CD4-positive, CD25-positive, alpha-beta regulatory T cell (primary cell): ENCODE results near the gene GOLGA1. TPM values are rescaled to one million over a fixed set of nuclear protein-coding genes. Genes with fewer than 3 reads are reported as not detected.
"Not testable (repeated sequence)": the region's sequence is repeated elsewhere in the genome, so short reads cannot be mapped to it uniquely, and the experiment has no call there.

ENCODE experiments used
- ATAC-seq, 2 donors: fragments of 150-1000 bp; cut with Tn5 transposase; one replicate each; pipeline ENCODE4 v1.10.0; 2021; ENCODE audit warnings: low read depth in 2 of 2, moderate number of reproducible peaks in 2 of 2, moderate library complexity in 1 of 2
- DNase-seq, 3 donors: peaks; one replicate each; pipeline versions ENCODE4 v3.0.0 to v3.0.0-alpha.2; 2012 to 2022; ENCODE audit warnings: mixed read lengths in 1 of 3
- H3K27ac ChIP-seq: one replicate; pipeline ENCODE4 v1.7.0; 2013; ENCODE audit warnings: mild to moderate bottlenecking, low read length; ENCODE audit not compliant: insufficient read depth, poor library complexity, severe bottlenecking
- H3K27me3 ChIP-seq: one replicate; pipeline ENCODE4 v1.7.0; 2013; ENCODE audit warnings: low read length; ENCODE audit not compliant: control insufficient read depth, insufficient read depth
- H3K36me3 ChIP-seq: one replicate; pipeline ENCODE4 v1.7.0; 2013; ENCODE audit warnings: mild to moderate bottlenecking, low read length, moderate library complexity; ENCODE audit not compliant: control insufficient read depth, insufficient read depth
- H3K4me1 ChIP-seq: 2 replicates; pipeline ENCODE4 v1.7.0; 2013; ENCODE audit warnings: mild to moderate bottlenecking, low read length; ENCODE audit not compliant: insufficient read depth, control insufficient read depth, poor library complexity, severe bottlenecking
- H3K4me3 ChIP-seq: one replicate; pipeline ENCODE4 v1.7.0; 2013; ENCODE audit warnings: low read depth, mild to moderate bottlenecking, low read length, moderate library complexity
- H3K9me3 ChIP-seq, 2 experiments: 1 replicate in 1 of 2; 2 replicates in 1 of 2; pipeline ENCODE4 v1.7.0; 2013; ENCODE audit warnings: low read length in 2 of 2, mild to moderate bottlenecking in 1 of 2, moderate library complexity in 1 of 2; ENCODE audit not compliant: control insufficient read depth in 2 of 2
- H3K27ac Mint-ChIP-seq, 3 donors: one replicate each; pipeline ENCODE4 v1.8.0; 2020 to 2022; ENCODE audit warnings: mild to moderate bottlenecking in 3 of 3, mixed read lengths in 3 of 3, moderate library complexity in 2 of 3
- H3K27me3 Mint-ChIP-seq: one replicate; pipeline ENCODE4 v1.8.0; 2022; ENCODE audit warnings: mild to moderate bottlenecking, mixed read lengths
- H3K36me3 Mint-ChIP-seq: one replicate; pipeline ENCODE4 v1.8.0; 2020; ENCODE audit warnings: mixed read lengths
- H3K4me1 Mint-ChIP-seq, 4 donors: one replicate each; pipeline ENCODE4 v1.8.0; 2020 to 2022; ENCODE audit warnings: mixed read lengths in 4 of 4, mild to moderate bottlenecking in 1 of 4
- H3K4me3 Mint-ChIP-seq, 4 donors: one replicate each; pipeline ENCODE4 v1.8.0; 2020 to 2022; ENCODE audit warnings: mild to moderate bottlenecking in 4 of 4, mixed read lengths in 4 of 4, moderate library complexity in 3 of 4
- H3K9me3 Mint-ChIP-seq, 7 donors: one replicate each; pipeline ENCODE4 v1.8.0; 2020 to 2022; ENCODE audit warnings: mixed read lengths in 7 of 7, mild to moderate bottlenecking in 3 of 7, moderate library complexity in 2 of 7
- polyA plus RNA-seq, 4 donors: library from polyadenylated mRNA; unstranded; fragments of 300-500 nt; fragmentation: Illumina TruSeq; gene quantifications; one replicate each; pipeline ENCODE4 v1.2.3, GENCODE V29; 2021
- total RNA-seq: library from RNA; stranded (reverse); gene quantifications from one replicate; pipeline ENCODE4 v1.2.3, GENCODE V29; 2022

The GOLGA1 gene
- total and polyA plus RNA-seq, 5 donors from 2014 or later: 4.8 to 29.1 (median 6.4) TPM

DNA sequence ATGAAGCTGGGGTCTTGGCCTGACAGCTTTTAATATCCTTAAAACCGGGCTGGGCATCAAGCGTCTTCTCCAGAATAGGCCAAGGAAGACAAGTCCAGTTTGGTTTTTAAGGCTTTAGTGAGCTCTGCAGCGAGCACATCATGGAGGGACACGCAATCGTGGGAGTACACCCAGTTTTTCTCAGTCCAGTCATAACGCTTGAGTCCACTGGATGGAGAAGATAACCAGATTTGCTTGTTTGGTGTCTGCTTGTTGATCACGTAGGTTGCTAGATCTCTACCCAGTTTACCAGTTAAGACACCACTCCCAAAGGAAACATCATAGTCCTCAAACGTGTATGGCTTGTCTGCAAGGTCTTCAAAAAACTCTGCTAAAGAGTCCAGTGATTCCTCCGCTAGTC, 27.4 kb upstream of the GOLGA1 start:
- no peak for ATAC-seq
- H3K4me1 ChIP-seq: peaks cover 33% of the 10 kb centered on the region
- Mint-ChIP-seq H3K9me3 (peaks cover 0 to 6% (median 0%) of the 10 kb centered on the region in 7 donors), H3K36me3 (peaks cover 36% of the 10 kb centered on the region), H3K4me3 (no peak overlapping the region), H3K4me1 (peaks cover 20 to 44% (median 32%) of the 10 kb centered on the region in 4 donors), H3K27ac (peak overlapping the region in 2 of 3 donors; percentile 84 to 90), H3K27me3 (no peaks in the 10 kb centered on the region)
- H3K36me3 ChIP-seq: peaks cover 9% of the 10 kb centered on the region
- H3K27me3 ChIP-seq: no peaks in the 10 kb centered on the region
- no peak overlapping the region for H3K4me3 ChIP-seq
- no peaks in the 10 kb centered on the region for H3K9me3 ChIP-seq
- no peak overlapping the region for H3K27ac ChIP-seq
- no peak for DNase-seq

DNA sequence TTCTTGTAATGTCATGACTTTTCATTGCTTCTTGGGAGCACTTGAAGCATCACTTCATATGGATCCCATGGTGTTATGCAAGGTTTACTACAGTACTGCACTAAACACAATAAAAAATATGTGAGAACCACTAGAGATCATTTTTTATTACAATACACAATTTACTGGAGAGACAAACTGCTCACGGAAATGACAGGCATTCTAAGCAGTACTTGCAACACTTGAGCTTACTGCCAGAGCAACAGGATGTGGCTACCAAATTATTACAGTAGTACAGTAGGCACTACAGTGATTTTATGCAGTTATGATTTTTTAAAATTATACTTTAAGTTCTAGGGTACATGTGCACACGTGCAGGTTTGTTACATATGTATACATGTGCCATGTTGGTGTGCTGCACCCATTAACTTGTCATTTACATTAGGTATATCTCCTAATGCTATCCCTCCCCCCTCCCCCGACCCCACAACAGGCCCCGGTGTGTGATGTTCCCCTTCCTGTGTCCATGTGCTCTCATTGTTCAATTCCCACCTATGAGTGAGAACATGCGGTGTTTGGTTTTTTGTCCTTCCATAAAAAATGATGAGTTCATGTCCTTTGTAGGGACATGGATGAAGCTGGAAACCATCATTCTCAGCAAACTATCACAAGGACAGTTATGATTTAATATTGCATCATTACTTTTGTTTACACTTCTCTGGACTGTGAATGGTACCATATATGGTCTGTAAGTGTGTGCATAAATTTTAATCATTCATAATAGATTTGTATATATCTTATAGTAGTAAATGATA, 25.1 kb upstream of the GOLGA1 start:
- Histone ChIP-seq H3K4me1 (peaks cover 33% of the 10 kb centered on the region), H3K4me3 (peak overlapping the region; percentile 45), H3K27ac (peak overlapping the region; percentile 76)
- not testable (repeated sequence) for H3K27me3 ChIP-seq, H3K9me3 Mint-ChIP-seq, H3K36me3 ChIP-seq, H3K9me3 ChIP-seq, H3K27me3 Mint-ChIP-seq
- DNase-seq (peak in 2 of 3 donors; percentile 75 to 87), ATAC-seq (peak; percentile 100)
- Mint-ChIP-seq H3K36me3 (peaks cover 23% of the 10 kb centered on the region), H3K4me3 (peak overlapping the region; percentile 1 to 72 (median 48)), H3K27ac (peak overlapping the region; percentile 90 to 100 (median 93)), H3K4me1 (peaks cover 20 to 44% (median 30%) of the 10 kb centered on the region in 4 donors)

DNA sequence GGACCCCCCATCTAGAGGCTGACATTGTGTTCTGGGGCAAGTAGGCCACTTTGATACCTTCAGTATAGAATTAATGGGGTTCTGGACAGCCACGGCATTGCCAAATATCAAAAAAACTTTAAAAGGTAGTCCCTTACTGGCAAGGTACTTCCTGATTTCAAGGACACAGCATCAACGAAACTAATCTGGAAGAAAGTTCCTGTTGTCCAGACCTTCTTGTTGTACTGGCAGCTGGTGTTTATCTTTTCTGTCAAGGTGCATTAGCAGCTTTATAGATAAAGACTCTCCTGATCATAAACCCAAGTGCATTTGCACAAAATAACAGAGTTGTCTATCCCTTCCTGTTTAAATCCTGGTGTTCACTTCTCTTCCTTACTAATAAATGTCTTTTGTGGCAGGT, 23.7 kb upstream of the GOLGA1 start:
- Mint-ChIP-seq H3K27me3 (no peaks in the 10 kb centered on the region), H3K9me3 (peaks cover 0 to 6% (median 0%) of the 10 kb centered on the region in 7 donors), H3K4me3 (peak overlapping the region in 3 of 4 donors; percentile 2 to 61 (median 57)), H3K36me3 (peaks cover 19% of the 10 kb centered on the region), H3K27ac (peak overlapping the region; percentile 90 to 100 (median 93)), H3K4me1 (peaks cover 20 to 44% (median 30%) of the 10 kb centered on the region in 4 donors)
- peak overlapping the region; percentile 76 for H3K27ac ChIP-seq
- no peaks in the 10 kb centered on the region for H3K27me3 ChIP-seq
- DNase-seq (no peak), ATAC-seq (no peak)
- peaks cover 3% of the 10 kb centered on the region for H3K36me3 ChIP-seq
- H3K4me3 ChIP-seq: peak overlapping the region; percentile 21
- H3K4me1 ChIP-seq: peaks cover 33% of the 10 kb centered on the region
- H3K9me3 ChIP-seq: no peaks in the 10 kb centered on the region

DNA sequence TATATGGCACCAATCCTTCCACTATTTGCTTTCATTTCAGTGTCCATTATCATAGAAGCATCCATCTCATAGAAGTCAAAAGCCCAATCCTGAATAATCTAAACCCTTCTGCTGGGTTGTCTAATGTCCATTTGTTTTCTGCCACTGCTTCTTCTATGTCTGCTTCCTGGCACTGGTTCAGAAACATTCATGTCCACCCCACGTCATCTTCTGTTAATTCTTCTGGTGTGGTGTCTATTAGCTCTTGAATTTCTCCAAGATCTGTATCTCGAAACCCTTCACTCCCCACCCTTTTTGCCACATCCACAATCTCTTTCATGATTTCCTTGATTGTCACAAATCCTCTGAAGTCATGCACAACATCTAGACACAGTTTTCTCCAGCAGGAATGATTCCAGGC, 23.2 kb upstream of the GOLGA1 start:
- no peak for DNase-seq
- Mint-ChIP-seq H3K9me3 (peaks cover 0 to 6% (median 0%) of the 10 kb centered on the region in 7 donors), H3K27ac (peak overlapping the region; percentile 90 to 100 (median 93)), H3K36me3 (peaks cover 19% of the 10 kb centered on the region), H3K4me1 (peaks cover 20 to 44% (median 30%) of the 10 kb centered on the region in 4 donors), H3K27me3 (no peaks in the 10 kb centered on the region), H3K4me3 (peak overlapping the region; percentile 5 to 59 (median 42))
- Histone ChIP-seq H3K27ac (peak overlapping the region; percentile 76), H3K4me3 (no peak overlapping the region), H3K4me1 (peaks cover 33% of the 10 kb centered on the region), H3K36me3 (peaks cover 3% of the 10 kb centered on the region), H3K27me3 (no peaks in the 10 kb centered on the region), H3K9me3 (no peaks in the 10 kb centered on the region)
- ATAC-seq: no peak

DNA sequence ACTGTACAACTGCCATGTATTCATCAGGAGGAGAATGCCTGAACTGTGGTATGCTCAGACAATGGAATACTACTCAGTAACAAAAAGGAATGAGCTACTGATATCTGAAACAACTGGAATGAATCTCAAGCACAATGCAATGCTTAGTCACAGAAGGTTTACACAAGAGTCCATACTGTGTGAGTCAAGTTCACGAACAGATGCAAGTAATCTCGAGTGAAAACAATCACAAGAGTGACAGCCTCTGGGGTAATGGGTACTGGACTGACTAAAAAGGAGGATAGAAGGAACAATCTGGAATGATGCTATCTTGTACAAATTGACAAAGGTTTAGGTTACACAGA, 19.5 kb upstream of the GOLGA1 start:
- H3K36me3 ChIP-seq: no peaks in the 10 kb centered on the region
- ATAC-seq (no peak), DNase-seq (no peak)
- peaks cover 7% of the 10 kb centered on the region for H3K36me3 Mint-ChIP-seq
- no peak overlapping the region for H3K27ac ChIP-seq
- no peaks in the 10 kb centered on the region for H3K27me3 ChIP-seq
- peaks cover 13 to 18% (median 16%) of the 10 kb centered on the region in 4 donors for H3K4me1 Mint-ChIP-seq
- H3K9me3 ChIP-seq: no peaks in the 10 kb centered on the region
- H3K9me3 Mint-ChIP-seq: peaks cover 0 to 6% (median 0%) of the 10 kb centered on the region in 7 donors
- H3K4me1 ChIP-seq: peaks cover 18% of the 10 kb centered on the region
- H3K27me3 Mint-ChIP-seq: no peaks in the 10 kb centered on the region
- H3K27ac Mint-ChIP-seq: no peak overlapping the region
- no peak overlapping the region for H3K4me3 ChIP-seq
- H3K4me3 Mint-ChIP-seq: no peak overlapping the region

- H3K27me3 Mint-ChIP-seq, H3K9me3 ChIP-seq, H3K27ac Mint-ChIP-seq, H3K36me3 ChIP-seq, H3K27ac ChIP-seq, ATAC-seq, DNase-seq, H3K27me3 ChIP-seq, H3K36me3 Mint-ChIP-seq, H3K4me3 ChIP-seq, H3K4me3 Mint-ChIP-seq, H3K9me3 Mint-ChIP-seq: not testable (repeated sequence)
- peaks cover 11 to 13% (median 12%) of the 10 kb centered on the region in 4 donors for H3K4me1 Mint-ChIP-seq
- H3K4me1 ChIP-seq: peaks cover 13% of the 10 kb centered on the region
These were observed 19.0 kb upstream of the GOLGA1 start for GRCh38 chr9:124959671-124960408.

DNA sequence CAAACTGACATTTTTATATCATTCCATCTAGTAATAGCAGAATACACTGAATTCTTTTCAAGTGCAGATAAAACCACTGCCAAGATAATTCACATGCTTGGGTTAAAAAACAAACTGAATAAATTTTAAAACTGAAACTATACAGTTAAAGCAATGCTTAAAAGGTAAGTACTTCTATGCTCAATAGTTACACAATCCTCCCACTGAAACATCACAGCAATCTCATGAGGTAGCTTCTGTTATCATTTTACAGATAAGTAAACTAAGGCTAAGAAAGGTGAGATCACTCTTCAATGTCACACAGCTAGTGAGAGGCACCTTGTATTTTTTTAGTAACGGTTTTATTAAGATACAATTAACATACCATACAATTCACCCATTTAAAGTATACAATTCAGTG, 13.4 kb upstream of the GOLGA1 start:
- Mint-ChIP-seq H3K27me3 (no peaks in the 10 kb centered on the region), H3K4me1 (peaks cover 0 to 6% (median 0%) of the 10 kb centered on the region in 4 donors), H3K27ac (peak overlapping the region in 1 of 3 donors; percentile 68), H3K36me3 (peaks cover 18% of the 10 kb centered on the region), H3K4me3 (no peak overlapping the region), H3K9me3 (no peaks in the 10 kb centered on the region)
- H3K36me3 ChIP-seq: no peaks in the 10 kb centered on the region
- H3K27me3 ChIP-seq: no peaks in the 10 kb centered on the region
- H3K4me1 ChIP-seq: no peaks in the 10 kb centered on the region
- no peaks in the 10 kb centered on the region for H3K9me3 ChIP-seq
- no peak overlapping the region for H3K27ac ChIP-seq
- DNase-seq: no peak
- H3K4me3 ChIP-seq: no peak overlapping the region
- no peak for ATAC-seq
